CD4-positive, alpha-beta T cell treated with Interleukin-21 for 1 hour (primary cell): ENCODE results near the gene PTPRN2.

Experiments used
- DNase-seq: peaks from one replicate; pipeline ENCODE4 v3.0.0-alpha.2; 2020

The PTPRN2 gene

GRCh38 chr7:157863906-157864810, 723.5 kb downstream of the PTPRN2 start:
- no peak for DNase-seq

GRCh38 chr7:157863176-157863575, 724.4 kb downstream of the PTPRN2 start:
- DNase-seq: no peak

GRCh38 chr7:157862731-157863130, 724.9 kb downstream of the PTPRN2 start:
- no peak for DNase-seq

GRCh38 chr7:157861551-157861950, 726.1 kb downstream of the PTPRN2 start:
- DNase-seq: no peak

GRCh38 chr7:157861031-157861491, 726.6 kb downstream of the PTPRN2 start:
- DNase-seq: no peak

- no peak for DNase-seq
These were observed 727.2 kb downstream of the PTPRN2 start for GRCh38 chr7:157860406-157860805.

GRCh38 chr7:157859915-157860314, 727.7 kb downstream of the PTPRN2 start:
- no peak for DNase-seq

GRCh38 chr7:157857578-157858075, 730.0 kb downstream of the PTPRN2 start:
- DNase-seq: no peak

GRCh38 chr7:157856873-157857577, 730.6 kb downstream of the PTPRN2 start:
- DNase-seq: no peak

GRCh38 chr7:157855452-157856213, 732.0 kb downstream of the PTPRN2 start:
- no peak for DNase-seq

- no peak for DNase-seq
These were observed 732.6 kb downstream of the PTPRN2 start for GRCh38 chr7:157855016-157855415.

GRCh38 chr7:157854066-157854891, 733.3 kb downstream of the PTPRN2 start:
- DNase-seq: peak; percentile 28

- DNase-seq: no peak
These were observed 733.9 kb downstream of the PTPRN2 start for GRCh38 chr7:157853789-157854065.

GRCh38 chr7:157853076-157853788, 734.4 kb downstream of the PTPRN2 start:
- no peak for DNase-seq

- peak; percentile 62 for DNase-seq
These were observed 736.0 kb downstream of the PTPRN2 start for GRCh38 chr7:157851501-157852067.

- DNase-seq: no peak
These were observed 736.9 kb downstream of the PTPRN2 start for GRCh38 chr7:157850481-157851444.

GRCh38 chr7:157849726-157850125, 737.9 kb downstream of the PTPRN2 start:
- DNase-seq: no peak

GRCh38 chr7:157849341-157849596, 738.4 kb downstream of the PTPRN2 start:
- no peak for DNase-seq

GRCh38 chr7:157848508-157849340, 738.9 kb downstream of the PTPRN2 start:
- no peak for DNase-seq
